GM18873 (cell line): ENCODE measurements around the gene TBC1D2B.
"Not testable (repeated sequence)": the region's sequence is repeated elsewhere in the genome, so short reads cannot be mapped to it uniquely, and the experiment has no call there.

ENCODE experiments used
- ATAC-seq: cut with Tn5 transposase; IDR thresholded peaks from one replicate; pipeline ENCODE4 v1.9.1; 2021; ENCODE audit warnings: mild to moderate bottlenecking, moderate library complexity, moderate number of reproducible peaks; ENCODE audit not compliant: unreplicated experiment, low FRiP score

Gene TBC1D2B

DNA sequence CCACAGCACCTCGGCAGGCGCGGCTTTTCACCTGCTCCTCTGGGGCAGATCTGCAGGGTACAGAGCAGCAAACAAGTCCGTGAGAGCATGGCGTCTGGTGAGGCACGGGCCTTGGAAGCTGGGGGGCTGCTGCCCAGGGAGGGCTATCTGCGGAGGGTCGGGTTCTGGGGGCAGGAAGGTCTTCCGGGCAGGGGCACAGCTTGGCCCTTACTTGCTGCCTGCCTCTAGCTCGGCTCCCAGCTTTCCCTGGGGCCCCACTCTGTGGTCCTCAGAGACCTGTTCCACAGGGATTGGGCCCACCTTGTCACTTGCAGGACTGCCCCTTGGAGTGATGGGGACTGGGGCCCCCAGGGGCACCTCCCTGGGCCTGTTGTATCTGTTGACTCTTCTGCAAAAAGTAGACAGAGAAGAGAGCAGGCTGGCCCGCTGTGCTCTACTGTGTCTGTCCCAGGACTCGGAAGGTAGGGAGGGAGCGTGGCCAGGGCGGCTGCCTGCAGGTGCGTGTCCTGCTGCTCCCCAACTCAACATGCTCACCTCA, 84.1 kb downstream of the TBC1D2B start:
- ATAC-seq, result no peak

DNA sequence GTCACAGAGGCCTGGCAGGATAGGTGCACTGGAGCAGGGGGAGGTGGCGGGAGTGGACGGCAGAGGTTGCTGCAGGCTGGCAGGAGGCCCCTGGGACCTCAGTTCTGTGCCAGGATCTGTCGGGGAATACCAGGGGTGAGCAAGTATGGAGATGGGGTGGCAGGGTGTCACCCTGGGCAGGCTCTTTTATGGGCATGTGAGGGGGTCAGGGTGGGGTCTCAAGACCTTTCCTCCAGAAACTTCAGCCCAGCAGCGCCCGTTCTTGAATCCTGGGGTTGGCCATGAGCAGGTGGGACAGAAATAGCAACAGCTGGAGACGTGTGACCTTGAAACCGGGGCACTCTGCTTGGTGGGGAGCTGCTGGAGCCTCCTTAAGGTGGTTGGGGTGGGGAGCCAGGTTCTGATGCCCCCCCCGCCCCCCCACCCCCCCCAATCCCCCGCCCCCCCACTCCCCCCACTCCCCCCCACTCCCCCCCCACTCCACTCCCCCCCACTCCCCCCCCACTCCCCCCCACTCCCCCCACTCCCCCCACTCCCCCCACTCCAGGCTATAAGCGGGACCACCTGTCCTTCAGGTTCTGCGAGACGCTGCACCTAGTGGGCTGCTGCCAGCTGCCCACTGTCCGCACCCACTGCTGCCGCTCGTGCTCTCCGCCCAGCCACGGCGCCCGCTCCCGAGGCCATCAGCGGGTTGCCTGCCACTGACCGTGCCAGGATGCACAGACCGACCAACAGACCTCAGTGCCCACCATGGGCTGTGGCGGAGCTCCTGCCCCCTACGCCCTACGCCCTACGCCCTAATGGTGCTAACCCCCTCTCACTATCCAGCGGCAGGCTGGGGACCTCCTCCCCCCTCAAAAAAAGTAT, 84.9 kb downstream of the TBC1D2B start:
- no peak for ATAC-seq

DNA sequence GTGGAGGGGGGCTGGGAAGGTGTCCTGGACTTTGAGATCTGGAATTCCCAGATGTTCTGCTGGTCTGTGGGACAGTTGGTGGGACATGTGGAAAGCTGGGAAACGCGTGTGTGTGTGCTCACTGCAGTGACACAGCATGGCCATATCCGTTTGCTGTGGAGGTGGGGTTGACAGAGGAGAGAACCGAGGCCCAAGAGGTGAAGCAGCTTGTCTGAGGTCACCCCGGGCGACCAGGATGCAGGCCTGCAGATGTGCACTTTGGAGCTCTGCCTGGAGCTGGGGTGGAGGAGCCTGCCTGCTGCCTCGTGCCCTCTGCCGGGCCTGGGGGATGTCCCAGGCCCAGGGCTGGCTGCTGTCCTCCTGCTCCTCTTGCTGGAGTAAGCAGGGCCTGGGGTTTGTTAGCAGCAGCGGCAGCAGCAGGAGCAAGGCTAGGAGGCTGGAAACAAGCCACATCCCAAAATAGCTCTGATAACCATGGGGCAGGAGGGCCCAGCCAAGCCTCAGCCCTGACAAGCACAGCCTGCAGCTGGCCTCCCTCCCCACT, 85.8 kb downstream of the TBC1D2B start:
- not testable (repeated sequence) for ATAC-seq

DNA sequence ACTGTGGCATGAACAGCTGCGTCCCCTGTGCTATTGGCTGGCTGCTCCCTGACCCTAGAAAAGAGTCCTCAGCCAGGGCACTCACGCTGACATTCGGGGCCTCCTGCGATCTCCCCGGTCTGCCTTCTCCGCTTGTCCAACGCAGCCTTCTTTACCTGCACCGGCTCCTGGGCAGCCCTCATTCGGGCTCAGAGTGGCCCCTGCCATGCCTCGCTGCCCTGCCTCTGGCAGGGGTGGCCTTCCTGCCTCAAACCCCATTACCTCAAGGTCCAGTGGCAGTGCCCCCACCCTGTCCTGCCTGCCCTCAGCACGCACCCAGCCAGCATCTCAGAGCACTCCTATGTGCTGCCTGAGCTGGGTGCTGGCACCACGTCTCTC, 86.5 kb downstream of the TBC1D2B start:
- no peak for ATAC-seq

DNA sequence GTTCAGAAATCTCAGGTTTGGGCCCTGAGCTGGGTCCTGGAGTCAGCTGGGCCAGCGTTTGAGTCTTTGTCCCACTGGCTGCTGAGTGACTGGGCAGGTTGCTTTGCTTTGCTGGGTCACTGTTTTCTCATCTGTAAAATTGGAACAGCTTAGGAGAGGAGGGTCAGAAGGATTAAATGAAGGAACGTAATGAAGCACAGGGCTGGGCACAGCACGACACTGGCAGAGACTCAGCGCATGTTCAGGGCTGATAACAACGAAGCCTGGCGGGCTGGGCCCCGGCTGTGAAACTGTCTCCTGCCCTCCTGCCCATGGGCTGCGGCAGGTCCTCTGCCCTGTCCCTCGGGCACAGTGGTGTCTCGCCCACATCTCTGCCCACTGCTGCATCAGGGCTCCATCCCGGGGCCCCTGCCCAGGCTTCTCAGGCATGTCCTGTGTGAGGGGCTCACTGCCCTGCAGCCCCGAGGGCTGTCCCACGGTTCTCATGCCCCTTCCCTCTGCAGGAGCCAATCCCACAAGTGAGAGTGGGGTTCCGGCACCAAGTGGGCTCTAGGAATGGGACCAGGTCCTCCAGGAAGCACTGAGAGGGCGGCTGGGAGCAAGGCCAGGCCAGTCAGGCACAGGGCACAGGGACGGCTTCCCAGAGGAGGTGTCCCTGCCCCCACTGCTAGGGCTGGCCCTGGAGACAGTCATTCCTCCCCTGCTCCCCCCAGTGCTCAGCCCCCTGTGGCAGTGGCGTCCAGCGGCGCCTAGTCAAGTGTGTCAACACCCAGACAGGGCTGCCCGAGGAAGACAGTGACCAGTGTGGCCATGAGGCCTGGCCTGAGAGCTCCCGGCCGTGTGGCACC, 88.0 kb downstream of the TBC1D2B start:
- no peak for ATAC-seq

DNA sequence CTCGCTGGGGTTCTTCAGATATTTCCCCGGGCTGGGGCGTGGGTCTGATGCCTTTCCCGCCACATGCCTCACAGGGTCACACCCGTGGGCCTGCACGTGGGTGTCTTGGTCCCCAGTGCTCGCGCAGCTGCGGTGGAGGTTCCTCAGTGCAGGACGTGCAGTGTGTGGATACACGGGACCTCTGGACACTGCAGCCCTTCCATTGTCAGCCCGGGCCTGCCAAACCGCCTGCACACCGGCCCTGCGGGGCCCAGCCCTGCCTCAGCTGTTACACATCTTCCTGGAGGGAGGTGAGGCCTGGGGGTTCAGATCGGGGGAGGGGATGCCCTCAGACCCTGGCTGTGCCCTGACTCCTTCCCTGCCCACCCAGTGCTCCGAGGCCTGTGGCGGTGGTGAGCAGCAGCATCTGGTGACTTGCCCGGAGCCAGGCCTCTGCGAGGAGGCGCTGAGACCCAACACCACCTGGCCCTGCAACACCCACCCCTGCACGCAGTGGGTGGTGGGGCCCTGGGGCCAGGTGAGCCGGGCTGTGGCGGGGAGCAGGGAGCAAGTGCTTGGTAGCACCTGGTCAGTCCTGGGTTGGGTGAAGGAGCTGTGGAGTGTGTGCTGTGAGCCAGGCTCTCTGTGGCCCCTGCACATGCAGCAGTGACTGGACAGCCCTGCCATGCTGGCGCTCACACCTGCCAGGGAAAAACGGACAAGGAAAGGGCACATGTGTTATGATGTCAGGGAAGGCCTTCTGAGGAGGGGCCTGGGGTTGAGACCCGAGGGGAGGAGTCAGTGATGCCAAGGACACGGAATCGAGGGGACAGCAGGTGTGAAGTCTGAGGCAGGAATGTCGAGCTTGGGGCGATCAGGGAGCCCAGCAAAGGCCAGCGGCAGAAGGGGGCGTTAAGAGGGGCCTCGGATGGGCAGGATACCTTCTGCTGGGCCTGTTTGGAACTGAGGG, 88.9 kb downstream of the TBC1D2B start:
- no peak for ATAC-seq

DNA sequence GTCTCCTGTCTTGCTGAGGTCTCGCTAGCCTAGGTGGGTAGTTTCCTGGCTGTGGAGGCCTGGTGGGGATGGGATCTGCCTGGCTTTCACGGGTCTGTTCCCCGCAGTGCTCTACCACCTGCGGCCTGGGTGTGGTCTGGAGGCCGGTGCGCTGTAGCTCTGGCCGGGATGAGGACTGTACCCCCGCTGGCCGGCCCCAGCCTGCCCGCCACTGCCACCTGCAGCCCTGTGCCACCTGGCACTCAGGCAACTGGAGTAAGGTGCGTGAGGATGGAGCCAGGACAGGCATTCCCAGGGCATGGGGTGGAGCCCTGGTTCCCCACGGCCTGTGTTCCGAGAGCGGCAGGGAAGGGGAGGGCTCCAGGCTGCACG, 89.8 kb downstream of the TBC1D2B start:
- ATAC-seq, result not testable (repeated sequence)

DNA sequence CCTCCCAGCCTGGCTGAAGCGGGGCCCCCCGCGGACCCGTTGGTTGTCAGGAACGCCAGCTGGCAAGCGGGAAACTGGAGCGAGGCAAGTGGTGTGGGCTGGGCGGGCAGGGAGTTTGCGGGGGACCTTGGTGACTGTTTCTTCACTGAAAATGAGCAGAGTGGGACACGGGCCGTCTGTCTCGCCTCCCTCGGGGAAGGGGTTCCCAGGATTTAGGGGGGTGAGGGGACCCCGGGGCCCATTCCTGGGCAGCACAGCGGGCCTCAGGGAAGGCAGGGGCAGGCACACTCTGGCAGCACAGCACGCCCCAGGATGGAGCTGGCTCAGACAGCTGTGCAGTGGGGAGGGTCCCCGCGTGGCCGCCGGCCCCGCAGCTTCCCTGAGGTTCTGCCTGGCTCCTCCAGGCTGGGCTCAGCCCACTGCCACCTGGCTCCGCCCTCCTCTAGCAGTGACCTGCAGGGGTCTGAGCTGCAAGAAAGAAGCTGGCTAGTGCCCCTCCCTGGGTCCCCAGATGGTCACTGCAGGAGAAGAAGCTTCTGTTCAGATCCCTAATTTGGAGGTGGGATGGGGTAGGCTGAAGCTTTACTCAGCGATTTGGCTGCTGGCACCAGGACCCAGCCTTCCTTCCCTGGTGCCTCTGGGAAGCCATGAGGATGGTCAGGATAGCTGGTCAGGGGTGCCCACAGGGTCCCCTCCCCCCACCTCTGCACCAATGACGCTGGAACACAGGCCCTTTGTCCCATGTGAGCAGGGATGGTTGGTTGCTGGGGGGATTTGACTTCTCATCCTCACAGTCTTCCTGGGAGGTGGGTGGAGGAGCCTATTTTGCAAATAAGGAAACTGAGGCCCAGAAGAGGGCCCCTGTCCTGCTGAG, 90.4 kb downstream of the TBC1D2B start:
- no peak for ATAC-seq

DNA sequence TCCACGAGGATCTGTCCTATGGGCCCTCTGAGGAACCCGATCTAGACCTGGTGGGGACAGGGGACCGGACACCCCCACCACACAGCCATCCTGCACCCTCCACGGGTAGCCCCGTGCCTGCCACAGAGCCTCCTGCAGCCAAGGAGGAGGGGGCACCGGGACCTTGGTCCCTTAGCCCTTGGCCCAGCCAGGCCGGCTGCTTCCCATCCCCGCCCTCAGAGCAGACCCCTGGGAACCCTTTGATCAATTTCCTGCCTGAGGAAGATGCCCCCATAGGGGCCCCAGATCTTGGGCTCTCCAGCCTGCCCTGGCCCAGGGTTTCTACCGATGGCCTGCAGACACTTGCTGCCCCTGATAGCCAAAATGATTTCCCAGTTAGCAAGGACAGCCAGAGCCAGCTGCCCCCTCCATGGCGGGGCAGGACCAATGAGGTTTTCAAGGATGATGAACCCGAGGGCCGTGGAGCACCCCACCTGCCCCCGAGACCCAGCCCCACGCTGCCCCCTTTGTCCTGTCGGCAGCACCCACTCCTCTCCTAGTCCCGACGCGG, 91.5 kb downstream of the TBC1D2B start:
- no peak for ATAC-seq

DNA sequence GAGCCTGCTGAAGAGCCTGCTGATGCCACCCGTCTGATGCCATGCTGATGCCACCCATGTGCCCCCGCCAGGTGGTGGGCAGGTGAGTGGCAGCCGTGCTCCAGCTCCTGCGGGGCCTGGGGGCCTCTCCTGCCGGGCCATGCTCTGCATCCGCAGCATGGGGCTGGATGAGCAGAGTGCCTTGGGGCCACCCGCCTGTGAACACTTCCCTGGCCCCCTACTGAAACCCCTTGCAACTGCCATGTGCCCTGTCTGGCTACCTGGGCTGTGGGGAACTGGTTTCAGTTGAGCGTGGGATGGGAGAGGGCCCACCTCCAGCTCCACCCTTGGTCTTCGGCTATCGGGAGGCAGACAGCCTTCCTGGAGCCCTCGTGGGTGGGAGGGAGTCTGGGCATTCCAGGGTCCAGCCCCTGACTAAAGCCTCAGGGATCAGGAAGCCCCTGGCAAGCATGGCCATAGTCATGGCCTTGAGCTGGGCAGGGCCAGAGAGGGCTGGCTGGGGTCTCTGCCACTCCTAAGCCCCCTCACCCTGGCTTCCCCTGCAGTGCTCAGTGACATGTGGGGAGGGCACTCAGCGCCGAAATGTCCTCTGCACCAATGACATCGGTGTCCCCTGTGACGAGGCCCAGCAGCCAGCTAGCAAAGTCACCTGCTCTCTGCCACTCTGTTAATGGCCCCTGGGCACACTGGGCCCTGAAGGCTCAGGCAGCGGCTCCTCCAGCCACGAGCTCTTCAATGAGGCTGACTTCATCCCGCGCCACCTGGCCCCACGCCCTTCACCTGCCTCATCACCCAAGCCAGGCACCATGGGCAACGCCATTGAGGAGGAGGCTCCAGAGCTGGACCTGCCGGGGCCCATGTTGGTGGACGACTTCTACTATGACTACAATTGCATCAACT, 92.2 kb downstream of the TBC1D2B start:
- no peak for ATAC-seq

DNA sequence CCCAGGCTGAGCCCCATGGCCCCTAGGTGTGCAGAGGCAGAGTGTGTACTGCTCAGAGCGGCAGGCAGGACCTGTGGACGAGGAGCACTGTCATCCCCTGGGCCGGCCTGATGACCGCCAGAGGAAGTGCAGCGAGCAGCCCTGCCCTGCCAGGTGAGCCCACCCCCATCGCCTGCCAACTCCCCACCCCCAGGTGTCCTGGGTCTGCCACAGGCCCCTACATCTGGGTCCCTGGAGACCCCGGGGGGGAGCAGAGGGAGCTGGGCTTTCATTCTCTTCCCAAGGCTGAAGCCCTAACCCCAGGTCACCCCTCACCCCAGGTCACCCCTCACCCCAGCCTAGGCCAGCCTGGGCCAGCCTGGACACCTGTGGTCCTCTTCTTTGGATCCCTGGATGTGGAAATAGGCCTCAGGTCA, 93.1 kb downstream of the TBC1D2B start:
- no peak for ATAC-seq

DNA sequence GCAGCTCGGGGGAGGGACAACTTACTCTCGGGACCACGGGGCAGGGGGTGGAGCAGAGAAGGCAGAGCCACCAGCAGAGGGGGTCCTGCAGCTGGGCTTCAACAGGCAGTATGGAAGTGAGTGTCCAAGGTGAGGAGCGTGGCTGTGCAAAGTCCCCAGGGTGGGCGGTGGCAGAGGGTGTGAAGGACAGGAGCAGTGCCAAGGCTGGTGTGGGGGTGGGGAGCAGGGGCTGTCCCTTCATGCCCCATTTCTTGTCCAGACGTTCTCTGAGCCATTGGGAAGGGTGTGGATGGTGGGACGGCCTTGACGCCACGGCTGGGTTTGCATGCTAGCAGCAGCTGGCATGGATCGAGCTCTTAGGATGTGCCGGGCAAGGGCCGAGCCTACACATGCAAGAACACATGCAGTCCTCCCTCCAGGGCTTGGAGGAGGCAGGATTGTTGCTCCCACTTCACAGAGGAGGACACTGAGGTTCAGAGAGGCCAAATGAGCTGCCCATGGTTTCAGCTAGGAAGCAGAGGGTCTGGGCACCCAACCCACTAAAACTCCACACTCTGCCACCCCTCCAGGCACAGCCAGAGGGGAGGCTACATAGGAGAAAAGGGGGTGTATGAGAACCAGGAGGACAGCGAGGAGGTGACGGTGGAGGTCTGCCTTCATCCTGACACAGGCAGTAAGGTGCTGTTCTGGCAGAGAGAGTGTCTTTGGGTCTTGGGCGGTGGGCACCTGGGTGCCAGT, 93.6 kb downstream of the TBC1D2B start:
- no peak for ATAC-seq

DNA sequence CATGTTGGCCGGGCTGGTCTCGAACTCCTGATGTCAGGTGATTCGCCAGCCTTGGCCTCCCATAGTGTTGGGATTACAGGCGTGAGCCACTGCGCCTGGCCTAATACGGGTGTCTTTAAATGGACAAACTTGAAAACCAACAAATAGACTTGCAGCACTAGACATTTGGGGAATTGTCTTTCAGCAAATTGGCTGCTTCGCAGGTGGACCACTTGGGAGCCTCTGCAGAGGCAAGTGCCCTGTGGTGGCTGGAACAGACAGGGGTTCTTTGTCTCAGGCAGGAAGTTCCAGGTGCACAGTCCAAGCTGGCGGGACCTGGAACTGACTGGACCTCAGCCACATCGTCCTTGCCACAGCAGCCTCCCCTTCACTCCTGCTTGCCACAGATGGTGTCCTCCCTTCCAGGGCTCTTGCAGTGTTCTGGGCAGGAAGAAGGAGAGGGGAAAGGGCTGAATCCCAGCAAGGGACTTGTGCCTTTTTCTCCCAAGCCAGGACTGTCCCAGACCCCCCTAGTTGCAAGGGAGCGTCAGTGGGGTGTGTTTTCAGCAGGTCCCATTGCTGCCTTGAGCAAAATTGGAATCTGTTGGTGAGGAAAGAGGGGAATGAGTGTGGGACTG, 94.3 kb downstream of the TBC1D2B start:
- ATAC-seq, result no peak

DNA sequence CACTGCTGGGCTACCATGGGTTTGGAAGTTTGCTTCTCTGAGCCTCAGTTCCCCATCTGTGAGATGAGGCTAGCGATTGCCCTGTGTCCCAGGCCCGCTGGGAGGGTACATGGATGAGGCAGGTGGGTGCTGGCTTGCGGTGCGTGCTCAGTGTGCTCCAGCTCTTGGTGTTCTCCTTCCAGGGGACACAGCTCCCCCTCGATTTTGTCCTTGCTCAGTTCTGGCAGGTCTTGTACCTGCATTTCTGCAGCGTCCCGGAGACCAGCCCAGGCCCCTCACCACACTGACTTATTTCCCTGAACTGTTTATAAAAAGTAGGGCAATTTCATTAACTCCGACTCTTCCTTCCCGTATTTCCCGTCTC, 95.4 kb downstream of the TBC1D2B start:
- ATAC-seq, result no peak

DNA sequence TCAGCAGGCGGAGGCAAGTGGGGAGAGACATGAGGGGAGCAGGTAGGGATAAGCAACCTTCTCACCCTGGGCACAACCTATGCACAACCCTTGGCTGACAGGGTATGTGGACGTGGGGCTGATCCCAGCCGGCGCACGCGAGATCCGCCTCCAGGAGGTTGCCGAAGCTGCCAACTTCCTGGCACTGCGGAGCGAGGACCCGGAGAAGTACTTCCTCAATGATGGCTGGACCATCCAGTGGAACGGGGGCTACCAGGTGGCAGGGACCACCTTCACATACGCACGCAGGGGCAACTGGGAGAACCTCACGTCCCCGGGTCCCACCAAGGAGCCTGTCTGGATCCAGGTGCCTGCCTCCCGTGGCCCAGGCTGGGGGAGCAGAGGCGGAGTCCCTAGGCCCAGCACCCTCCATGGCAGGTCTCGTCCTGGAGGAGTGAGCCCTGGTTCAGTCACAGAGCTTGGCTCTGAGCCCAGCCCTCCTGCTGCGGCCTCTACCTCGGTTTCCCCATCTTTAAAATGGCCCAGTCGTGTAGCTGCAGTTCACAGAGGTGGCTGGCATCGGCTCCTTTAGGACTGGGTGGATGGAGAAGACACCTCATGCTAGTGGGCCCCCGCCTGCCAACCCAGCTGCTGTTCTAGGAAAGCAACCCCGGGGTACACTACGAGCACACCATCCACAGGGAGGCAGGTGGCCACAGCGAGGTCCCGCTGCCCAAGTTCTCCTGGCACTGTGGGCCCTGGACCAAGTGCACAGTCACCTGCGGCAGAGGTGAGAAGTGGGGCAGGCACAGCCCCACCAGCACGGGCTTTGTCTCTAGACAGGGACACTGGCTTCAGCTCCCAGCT, 96.0 kb downstream of the TBC1D2B start:
- ATAC-seq, result no peak

DNA sequence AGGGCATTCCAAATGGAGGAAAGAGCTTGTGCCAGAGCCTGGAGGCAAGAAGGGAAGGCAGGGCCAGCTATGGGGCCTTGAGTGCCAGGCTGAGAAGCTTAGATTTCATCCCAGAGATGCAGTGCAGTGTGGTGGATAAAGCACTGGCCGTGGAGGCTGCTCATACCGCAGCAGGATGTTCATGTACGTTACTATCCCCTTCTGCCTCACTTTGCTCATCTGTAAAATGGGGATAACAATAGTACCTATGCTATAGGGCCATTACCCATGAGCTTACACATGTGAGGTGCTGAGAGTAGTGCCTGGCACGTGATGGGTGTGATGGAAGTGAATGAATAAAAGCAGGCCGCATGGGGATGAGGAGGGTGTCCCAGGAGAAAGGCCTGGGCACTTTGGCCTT, 96.8 kb downstream of the TBC1D2B start:
- not testable (repeated sequence) for ATAC-seq
